GM23338 (cell line): ENCODE data around the gene SPATA18.
"Not testable (repeated sequence)": the region's sequence is repeated elsewhere in the genome, so short reads cannot be mapped to it uniquely, and the experiment has no call there.

Source experiments
- CREB1 ChIP-seq: fragments of 250-450 bp; sonication (Bioruptor Pico); IDR thresholded peaks from 2 replicates; pipeline ENCODE4 v1.5.0; 2020; ENCODE audit warnings: low read depth, mild to moderate bottlenecking, moderate library complexity
- CTCF ChIP-seq, 2 experiments: fragments of 200-600 bp in 1 of 2; sonication (generic) in 1 of 2; conservative IDR thresholded peaks; 2 replicates each; pipeline versions ENCODE4 v1.5.1 to v1.6.1; 2016 to 2017; ENCODE audit warnings: antibody characterized with exemption in 2 of 2, low read depth in 2 of 2, mild to moderate bottlenecking in 2 of 2, moderate library complexity in 1 of 2
- EZH2 ChIP-seq: fragments of 200-600 bp; sonication (generic); IDR thresholded peaks from one replicate; pipeline ENCODE4 v1.8.0; 2017; ENCODE audit warnings: antibody characterized with exemption, mild to moderate bottlenecking, low read depth; ENCODE audit not compliant: unreplicated experiment
- EZH2phosphoT487 ChIP-seq: fragments of 200-600 bp; sonication (generic); IDR thresholded peaks from one replicate; pipeline ENCODE4 v1.8.1; 2018; ENCODE audit warnings: antibody characterized with exemption; ENCODE audit not compliant: unreplicated experiment
- NANOG ChIP-seq: IDR thresholded peaks from 2 replicates; pipeline ENCODE4 v1.6.1; 2016; ENCODE audit warnings: antibody characterized with exemption, borderline replicate concordance
- POLR2AphosphoS5 ChIP-seq: IDR thresholded peaks from 2 replicates; pipeline ENCODE4 v1.6.1; 2016; ENCODE audit warnings: antibody characterized with exemption, low read depth
- ZNF331 ChIP-seq: fragments of 250-450 bp; sonication (Bioruptor Pico); IDR thresholded peaks from 2 replicates; pipeline ENCODE4 v1.5.0; 2020; ENCODE audit warnings: low read depth, mild to moderate bottlenecking, moderate library complexity

GRCh38 chr4:52086425-52086824 lies 35.3 kb downstream of the SPATA18 start:
- not testable (repeated sequence) for TF ChIP-seq CTCF (conservative IDR thresholded peaks at IDR 0.05; ENCODE audit: low read depth in 2 of 2); POLR2AphosphoS5; EZH2; EZH2phosphoT487; CREB1; ZNF331 (CRISPR knock-in tag); NANOG
